Measurements from ENCODE around the gene CCPG1. TPM values are rescaled to one million over a fixed set of nuclear protein-coding genes. Genes with fewer than 3 reads are reported as not detected.

The CCPG1 gene
- total RNA-seq, 1 donor from 2014 or later = 82.5 TPM

DNA sequence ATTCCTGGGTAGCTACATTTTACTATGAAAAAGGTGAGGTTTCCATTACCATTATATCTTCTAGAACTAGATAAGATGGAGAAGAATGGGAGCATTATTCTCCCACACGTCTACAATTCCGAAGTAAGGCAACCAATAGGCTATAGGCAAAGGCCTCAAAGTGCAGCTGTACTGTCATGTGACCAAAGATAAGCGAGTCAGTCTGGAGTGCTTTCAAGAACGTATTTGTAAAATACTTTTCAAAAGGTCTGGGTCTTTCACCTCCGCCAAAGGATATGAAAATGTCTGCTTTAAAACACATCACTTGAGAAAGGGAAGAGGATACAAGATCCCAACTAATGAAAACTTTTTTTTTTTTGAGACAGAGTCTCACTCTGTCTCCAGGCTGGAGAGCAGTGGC is 9.9 kb downstream of the CCPG1 start:
- DNase-seq = no peak
- no peak for ATAC-seq
- intact Hi-C loops (cut with micrococcal nuclease) = no loop called here

DNA sequence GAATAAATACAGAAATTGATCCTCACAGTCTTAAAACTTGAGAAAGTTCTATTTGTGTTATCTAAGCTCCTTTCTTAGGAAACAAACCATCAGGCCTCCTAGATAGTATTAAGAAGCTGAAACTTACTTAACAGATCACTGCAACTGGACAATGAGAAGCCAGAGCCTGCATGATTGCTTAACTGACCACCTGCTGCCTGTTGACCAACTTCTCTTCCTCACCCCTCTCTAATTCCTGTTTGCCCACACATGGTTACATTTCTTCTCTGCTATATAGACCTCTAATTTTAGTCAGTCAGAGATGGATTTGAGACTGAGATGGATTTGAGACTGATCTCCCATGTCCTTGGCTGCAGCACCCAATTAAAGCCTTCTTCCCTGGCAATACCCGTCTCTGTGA is 13.5 kb downstream of the CCPG1 start:
- intact Hi-C loops (cut with micrococcal nuclease) = no loop called here
- DNase-seq (no peak), ATAC-seq (no peak)

- DNase-seq (no peak), ATAC-seq (no peak)
- intact Hi-C loops (cut with micrococcal nuclease) = no loop called here
These were observed 18.9 kb downstream of the CCPG1 start for GRCh38 chr15:55389264-55389607.

DNA sequence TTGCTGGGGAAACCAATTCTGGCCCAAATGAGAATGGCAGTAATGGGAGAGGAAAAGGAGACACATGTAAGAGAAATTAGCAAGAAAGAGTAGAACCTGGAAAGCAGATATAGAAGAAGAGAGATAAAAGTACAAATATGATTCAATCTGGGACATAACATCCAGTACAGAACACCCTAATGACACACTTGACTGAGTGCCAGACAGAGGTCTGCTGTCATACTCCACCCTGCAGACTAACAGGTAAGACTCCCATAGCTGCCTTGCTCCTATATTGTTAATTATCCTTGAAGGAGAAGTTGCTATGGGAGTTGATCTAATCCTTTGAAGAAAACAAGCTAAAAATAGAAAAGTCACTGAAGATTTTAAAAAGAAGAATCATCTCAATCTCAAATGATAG is 21.1 kb downstream of the CCPG1 start:
- ATAC-seq = no peak
- intact Hi-C loops (cut with micrococcal nuclease) = no loop called here
- no peak for DNase-seq

GRCh38 chr15:55383687-55384086 is 24.5 kb downstream of the CCPG1 start:
- intact Hi-C loops (cut with micrococcal nuclease) = no loop called here
- ATAC-seq (no peak), DNase-seq (no peak)

GRCh38 chr15:55381595-55381994 is 26.6 kb downstream of the CCPG1 start:
- no peak for ATAC-seq
- DNase-seq = no peak
- intact Hi-C loops (cut with micrococcal nuclease) = no loop called here

DNA sequence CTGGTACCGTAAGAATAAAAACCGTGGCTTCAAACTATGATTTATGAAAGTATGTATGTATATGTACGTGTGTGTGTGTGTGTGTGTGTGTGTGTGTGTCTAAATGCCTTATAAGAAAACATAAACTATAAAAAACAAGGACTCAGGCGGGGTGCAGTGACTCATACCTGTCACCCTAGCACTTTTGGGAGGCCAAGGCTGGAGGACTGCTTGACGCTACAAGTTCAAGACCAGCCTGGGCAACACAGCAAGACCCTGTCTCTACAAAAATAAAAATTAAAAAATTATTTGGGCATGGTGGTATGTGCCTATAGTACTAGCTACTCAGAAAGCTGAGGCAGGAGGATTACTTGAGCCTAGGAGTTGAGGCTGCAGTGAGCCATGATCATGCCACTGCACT is 29.1 kb downstream of the CCPG1 start:
- DNase-seq (no peak), ATAC-seq (no peak)
- intact Hi-C loops (cut with micrococcal nuclease) = no loop called here

- ATAC-seq (no peak), DNase-seq (no peak)
- intact Hi-C loops (cut with micrococcal nuclease) = no loop called here
These were observed 35.3 kb downstream of the CCPG1 start for GRCh38 chr15:55372701-55373440.

DNA sequence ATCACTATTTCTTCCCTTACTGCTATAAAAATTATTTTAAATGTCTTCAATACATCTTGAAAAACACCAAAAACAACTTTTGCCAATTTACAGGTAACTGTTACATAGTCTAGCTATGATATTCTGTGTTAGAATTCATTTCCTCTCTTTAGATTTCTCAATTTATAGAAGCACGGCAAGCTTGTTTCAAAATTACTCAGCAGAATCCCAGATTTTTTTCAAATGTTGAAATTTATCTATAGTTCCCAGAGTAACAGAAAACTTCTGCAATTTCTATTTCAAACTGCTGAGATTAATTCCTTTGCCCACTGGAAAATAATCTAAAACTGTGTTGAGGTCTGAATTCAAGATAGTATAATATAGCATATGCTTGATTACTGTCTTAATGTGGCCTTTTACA is 41.2 kb downstream of the CCPG1 start:
- intact Hi-C loops (cut with micrococcal nuclease) = no loop called here
- ATAC-seq (no peak), DNase-seq (no peak)

DNA sequence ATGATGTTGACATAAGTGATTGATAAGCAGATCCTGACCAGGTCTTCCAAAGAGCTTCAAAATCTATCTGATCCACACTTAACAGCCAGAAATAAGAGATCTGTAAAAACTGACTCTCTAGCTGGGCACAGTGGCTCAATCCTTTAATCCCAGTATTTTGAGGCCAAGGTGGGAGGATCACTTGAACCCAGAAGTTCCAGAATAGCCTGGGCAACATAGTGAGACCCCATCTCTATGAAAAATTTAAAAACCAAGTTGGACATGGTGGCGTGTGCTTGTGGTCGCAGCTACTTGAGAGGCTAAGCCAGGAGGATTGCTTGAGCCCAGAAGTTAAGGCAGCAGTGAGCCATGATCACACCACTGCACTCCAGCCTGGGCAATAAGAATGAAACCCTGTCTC is 45.5 kb downstream of the CCPG1 start:
- intact Hi-C loops (cut with micrococcal nuclease) = no loop called here
- DNase-seq (no peak), ATAC-seq (no peak)

GRCh38 chr15:55361048-55361447 is 47.1 kb downstream of the CCPG1 start:
- intact Hi-C loops (cut with micrococcal nuclease) = no loop called here

DNA sequence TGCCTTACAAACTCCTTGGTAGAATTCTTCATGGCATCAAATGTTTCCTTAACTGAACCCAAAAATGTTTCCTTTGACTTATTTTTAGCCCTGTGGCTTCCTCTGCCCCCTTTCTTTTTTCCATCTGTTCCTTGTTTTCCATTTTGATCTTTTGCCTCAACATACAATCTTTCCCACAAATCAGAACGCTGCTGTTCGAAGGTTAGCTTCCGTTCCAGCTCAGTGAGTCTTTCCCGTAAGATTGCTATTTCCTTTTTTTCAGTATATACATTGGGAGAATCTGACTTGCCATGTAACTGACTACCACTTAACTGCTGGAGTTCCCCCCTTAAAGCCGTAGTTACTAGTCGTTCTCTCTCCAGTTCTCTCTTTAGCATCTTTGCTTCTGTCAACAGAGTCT is 47.9 kb downstream of the CCPG1 start:
- no peak for DNase-seq
- no peak for ATAC-seq
- intact Hi-C loops (cut with micrococcal nuclease) = no loop called here

More at GRCh38 chr15:55361048-55361447, 47.1 kb downstream of the CCPG1 start:
- DNase-seq = no peak
- ATAC-seq = no peak

DNA sequence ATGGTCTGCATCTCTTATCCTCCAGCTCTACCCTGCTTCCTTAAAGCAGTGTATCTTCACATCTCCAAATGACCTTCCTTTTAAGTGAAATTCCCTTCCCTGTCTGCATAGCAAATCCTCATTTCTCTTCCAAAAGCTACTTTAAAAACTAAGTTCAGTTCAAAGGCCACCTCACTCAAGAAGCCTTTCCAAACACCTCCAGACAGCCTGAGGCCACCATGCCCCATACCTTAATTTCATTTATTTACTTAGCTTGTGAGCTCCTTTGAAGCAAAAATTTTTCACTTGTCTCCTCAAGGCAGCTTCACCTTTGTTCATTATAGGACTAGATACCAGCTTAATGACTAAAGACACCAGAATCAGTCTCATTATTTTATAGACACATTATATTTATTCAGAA is 49.7 kb downstream of the CCPG1 start:
- no peak for DNase-seq
- intact Hi-C loops (cut with micrococcal nuclease) = no loop called here
- ATAC-seq = no peak

- ATAC-seq (no peak), DNase-seq (no peak)
- intact Hi-C loops (cut with micrococcal nuclease) = no loop called here
These were observed 50.4 kb downstream of the CCPG1 start for GRCh38 chr15:55357774-55358173.

DNA sequence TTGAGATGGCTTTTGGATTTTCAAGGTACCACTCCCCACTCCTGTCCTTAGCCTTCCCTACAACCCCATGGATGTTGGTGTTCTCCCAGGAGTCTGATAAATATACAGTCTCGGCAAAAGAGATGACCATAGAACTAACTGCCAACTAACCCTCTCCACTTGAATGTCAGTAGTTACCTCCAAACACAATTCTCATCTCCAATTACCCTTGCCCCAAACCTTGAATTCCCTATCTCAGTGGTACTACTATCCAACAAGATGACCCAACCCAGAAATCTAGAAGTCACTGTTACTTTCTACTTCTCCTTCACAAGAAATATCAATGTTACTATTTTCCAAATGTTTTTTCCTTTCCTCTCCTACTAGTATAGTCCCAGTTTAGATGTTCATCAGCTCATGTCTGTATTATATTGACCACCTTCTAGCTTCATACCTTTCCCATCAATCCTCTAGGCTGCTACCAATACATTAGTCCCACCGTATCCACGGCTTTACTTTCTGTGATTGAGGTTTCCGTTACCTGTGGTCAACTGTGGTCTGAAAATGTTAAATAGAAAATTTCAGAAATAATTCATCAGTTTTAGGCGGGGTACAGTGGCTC is 51.1 kb downstream of the CCPG1 start:
- DNase-seq (no peak), ATAC-seq (no peak)
- intact Hi-C loops (cut with micrococcal nuclease) = no loop called here

GRCh38 chr15:55353025-55353424 is 55.1 kb downstream of the CCPG1 start:
- no peak for DNase-seq
- intact Hi-C loops (cut with micrococcal nuclease) = no loop called here
- ATAC-seq = no peak

DNA sequence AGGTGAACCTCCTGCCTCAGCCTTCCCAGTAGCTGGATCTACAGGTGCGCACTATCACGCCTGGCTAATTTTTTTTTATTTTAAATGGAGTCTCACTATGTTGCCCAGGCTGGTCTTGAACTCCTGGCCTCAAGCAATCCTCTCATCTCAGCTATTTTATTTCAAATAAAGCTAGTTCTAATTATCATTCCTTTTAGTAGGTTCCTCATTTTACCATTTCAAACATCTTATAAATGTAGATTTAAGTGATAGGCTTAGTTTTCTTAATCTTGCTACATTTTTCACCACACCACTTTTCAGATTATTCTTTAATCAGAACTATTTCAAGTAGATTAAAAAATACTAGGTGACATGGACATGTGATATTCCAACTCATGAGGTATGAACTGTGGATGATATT is 58.9 kb downstream of the CCPG1 start:
- DNase-seq = no peak
- ATAC-seq = no peak
- intact Hi-C loops (cut with micrococcal nuclease) = no loop called here

DNA sequence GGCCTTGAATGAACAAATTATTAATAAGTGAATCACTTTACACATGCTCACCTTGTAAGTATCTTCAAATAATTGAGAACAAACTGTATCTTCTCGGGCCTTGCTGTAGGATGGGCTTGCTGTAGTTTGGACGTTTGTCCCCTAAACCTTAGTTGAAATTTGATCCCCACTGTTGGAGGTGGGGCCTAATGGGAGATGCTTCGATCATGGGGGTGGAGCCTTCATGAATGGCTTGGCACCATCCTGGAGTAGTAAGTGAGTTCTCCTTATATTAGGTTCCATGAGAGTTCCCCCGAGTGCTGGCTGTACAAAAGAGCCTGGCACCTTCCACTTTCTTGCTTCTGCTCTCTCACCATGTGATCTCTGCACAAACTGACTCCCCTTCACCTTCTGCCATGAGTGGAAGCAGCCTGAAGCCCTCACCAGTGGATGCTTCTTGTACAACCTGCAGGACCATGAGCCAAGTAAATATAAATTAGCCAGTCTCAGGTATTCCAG is 59.8 kb downstream of the CCPG1 start:
- DNase-seq (no peak), ATAC-seq (no peak)
- intact Hi-C loops (cut with micrococcal nuclease) = no loop called here

- DNase-seq (no peak), ATAC-seq (peak; percentile 37)
- intact Hi-C loops (cut with micrococcal nuclease) = no loop called here
These were observed 64.0 kb downstream of the CCPG1 start for GRCh38 chr15:55344206-55344605.

DNA sequence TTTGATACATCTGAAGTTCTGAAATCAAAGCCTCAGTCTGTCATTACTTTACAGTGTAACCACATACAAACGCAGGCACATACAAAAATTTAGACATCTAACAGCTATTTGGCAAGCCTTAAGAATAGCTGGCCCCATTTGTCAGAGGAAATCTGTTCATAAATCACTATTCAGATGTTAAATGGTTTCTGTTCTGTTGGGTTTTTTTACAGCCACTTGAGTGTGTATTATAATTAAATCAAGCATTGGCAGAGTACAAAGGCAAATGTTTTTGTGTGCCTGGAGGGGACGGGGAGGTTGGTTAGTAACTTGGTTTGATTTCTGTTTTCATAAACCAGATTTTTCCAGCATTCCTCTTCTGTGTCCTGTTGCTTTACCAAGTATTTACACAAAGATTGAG is 65.0 kb downstream of the CCPG1 start:
- intact Hi-C loops (cut with micrococcal nuclease) = no loop called here
- ATAC-seq (no peak), DNase-seq (no peak)

- DNase-seq (no peak), ATAC-seq (no peak)
- intact Hi-C loops (cut with micrococcal nuclease) = no loop called here
These were observed 71.0 kb downstream of the CCPG1 start for GRCh38 chr15:55337160-55337559.

All from left ventricle myocardium superior (tissue), 1 donor.